ENCODE measurements around the gene MRNIP.

MRNIP gene

GRCh38 chr5:179798771-179799643, 59.6 kb downstream of the MRNIP start:
- Mint-ChIP-seq H3K4me1 (peaks cover 26% of the 10 kb centered on the region), H3K4me3 (no peak overlapping the region), H3K9me3 (no peaks in the 10 kb centered on the region), H3K36me3 (peaks cover 6% of the 10 kb centered on the region), H3K27ac (no peak overlapping the region), H3K27me3 (no peaks in the 10 kb centered on the region)
- ATAC-seq (ENCODE audit: low read depth), result no peak
- no peak for DNase-seq (ENCODE audit: low spot score in 2 of 2)

DNA sequence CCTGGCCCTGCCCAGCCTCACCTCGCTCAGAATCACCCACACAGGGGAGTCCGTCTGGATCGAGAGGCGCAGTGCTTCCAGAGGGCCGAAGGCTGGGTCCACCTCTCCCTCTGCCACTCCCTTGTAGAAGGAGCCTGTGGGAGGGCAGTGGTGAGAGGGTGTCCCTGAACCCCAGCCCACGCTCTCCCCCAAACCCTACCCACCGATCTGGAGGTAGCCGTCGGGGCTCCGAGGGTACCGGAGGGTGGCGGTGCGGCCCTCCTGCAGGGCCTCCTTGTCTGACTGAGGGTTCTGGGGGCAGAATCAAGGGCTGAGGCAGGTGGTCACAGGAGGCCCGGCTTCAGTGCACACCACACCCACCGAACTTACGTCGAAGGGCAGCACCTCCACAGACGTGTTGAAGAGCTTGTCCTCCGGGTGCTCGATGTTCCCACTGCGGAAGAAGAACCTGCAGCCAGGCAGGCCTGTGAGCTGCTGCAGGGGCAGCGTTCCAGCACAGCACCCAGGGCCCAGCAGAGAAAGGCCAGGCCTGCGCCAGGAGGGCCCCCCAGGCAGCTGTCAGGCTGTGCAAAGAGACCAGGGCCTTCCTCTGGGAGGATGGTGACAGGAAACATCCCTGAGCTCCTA, 60.4 kb downstream of the MRNIP start:
- peaks cover 27% of the 10 kb centered on the region for H3K4me1 Mint-ChIP-seq
- no peak for ATAC-seq (ENCODE audit: low read depth)

DNA sequence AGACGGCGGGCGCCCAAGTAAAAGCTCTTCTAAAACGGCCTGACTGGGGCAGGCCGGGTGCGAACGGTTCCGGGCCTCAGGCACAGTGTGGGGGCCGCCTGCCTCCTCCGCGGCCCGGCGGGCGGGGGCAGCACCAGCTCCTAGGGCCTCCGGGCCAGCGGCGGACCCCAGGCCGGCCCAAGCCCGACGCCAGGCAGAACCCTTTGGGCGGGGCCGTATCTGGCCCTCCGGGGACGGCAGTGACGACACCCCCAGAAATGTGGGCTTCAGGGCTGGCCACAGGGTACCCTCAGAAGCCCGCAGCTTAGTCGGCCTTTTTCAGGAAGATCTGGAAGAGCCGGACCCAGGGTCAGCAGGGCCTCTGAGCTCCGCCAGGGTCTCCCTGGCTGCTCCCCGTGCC, 60.9 kb downstream of the MRNIP start:
- Mint-ChIP-seq H3K27me3 (no peaks in the 10 kb centered on the region), H3K9me3 (no peaks in the 10 kb centered on the region), H3K4me1 (peaks cover 29% of the 10 kb centered on the region), H3K36me3 (peaks cover 6% of the 10 kb centered on the region), H3K4me3 (no peak overlapping the region), H3K27ac (no peak overlapping the region)
- no peak for ATAC-seq (ENCODE audit: low read depth)
- no peak for DNase-seq (ENCODE audit: low spot score in 2 of 2)

More for the DNA sequence above, 60.4 kb downstream of the MRNIP start:
- H3K9me3 Mint-ChIP-seq, result no peaks in the 10 kb centered on the region
- DNase-seq (ENCODE audit: low spot score in 2 of 2), result no peak
- H3K27ac Mint-ChIP-seq, result no peak overlapping the region
- H3K4me3 Mint-ChIP-seq, result no peak overlapping the region
- H3K27me3 Mint-ChIP-seq, result no peaks in the 10 kb centered on the region
- H3K36me3 Mint-ChIP-seq, result peaks cover 6% of the 10 kb centered on the region

DNA sequence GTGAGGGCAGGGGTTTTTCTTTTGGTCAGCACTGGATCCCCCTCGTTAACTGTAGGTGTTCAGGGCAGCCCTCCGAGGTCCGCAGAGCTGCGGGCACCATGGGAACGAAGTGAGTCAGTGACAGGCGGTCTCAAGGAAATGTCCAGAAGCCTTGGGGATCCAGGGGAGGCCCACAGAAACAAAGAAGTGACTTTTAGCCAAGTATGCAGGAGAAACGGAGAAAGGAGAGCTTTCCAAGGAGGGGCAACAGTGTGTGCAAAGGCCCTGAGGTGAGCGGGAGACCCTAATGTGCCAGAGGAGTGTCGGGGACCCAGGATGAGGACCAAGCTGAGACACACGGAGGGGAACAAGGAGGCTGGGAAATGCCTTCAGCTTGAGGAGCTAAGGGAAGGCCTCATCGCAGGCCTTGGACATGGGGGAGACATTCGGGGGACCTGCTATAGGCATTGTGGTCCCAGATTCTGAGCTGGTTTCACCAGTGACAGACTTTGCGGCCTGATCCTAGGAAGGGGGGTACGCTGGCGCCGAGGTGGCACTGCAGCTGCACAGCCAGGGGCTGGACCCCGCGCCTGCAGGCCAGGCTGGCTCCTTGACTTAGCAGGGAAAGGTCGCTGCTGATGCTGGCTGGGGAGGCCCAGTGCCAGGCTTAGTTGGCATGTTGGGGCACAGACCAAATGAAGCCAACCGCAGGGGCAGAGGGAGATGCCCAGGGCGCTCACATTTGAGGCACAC, 61.6 kb downstream of the MRNIP start:
- peak overlapping the region; percentile 32 for H3K27ac Mint-ChIP-seq
- H3K4me1 Mint-ChIP-seq, result peaks cover 31% of the 10 kb centered on the region
- peak overlapping the region; percentile 75 for H3K4me3 Mint-ChIP-seq
- no peak for ATAC-seq (ENCODE audit: low read depth)
- H3K27me3 Mint-ChIP-seq, result no peaks in the 10 kb centered on the region
- H3K36me3 Mint-ChIP-seq, result peaks cover 6% of the 10 kb centered on the region
- no peak for DNase-seq (ENCODE audit: low spot score in 2 of 2)
- H3K9me3 Mint-ChIP-seq, result no peaks in the 10 kb centered on the region

DNA sequence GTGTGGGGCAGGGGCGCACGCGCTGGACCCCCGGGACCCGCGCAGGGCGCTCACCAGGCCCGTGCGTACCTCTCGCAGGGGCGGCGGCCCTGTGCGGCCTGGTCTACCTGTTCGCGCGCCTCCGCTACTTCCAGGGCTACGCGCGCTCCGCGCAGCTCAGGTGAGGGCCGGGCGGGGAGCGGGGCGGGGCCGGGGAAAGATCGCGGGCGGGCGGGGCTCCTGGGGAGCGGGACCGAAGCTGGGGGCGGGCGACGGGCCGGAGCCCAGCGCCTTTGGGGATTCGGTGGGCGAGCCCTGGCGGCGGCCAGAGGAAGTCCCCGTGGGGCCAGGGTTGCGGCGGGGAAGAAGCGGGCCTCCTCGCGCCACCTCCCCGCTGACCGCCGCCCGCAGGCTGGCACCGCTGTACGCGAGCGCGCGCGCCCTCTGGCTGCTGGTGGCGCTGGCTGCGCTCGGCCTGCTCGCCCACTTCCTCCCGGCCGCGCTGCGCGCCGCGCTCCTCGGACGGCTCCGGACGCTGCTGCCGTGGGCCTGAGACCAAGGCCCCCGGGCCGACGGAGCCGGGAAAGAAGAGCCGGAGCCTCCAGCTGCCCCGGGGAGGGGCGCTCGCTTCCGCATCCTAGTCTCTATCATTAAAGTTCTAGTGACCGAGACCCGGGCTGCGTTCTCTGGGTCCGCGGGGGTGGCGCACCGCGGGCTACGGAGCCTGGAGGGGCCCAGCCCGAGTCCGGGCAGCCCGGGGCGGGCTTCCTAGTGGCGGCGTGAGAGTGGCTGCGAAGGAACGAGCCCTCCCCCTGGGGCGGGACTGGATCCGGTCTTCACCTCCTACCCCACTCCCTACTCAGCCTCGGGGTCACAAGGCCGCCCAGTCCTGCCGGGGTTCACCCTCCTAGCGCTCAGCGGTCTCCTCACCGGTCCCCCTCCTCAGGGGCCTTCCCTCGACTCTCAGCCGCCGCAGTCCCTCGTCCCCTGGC, 62.5 kb downstream of the MRNIP start:
- H3K36me3 Mint-ChIP-seq, result peaks cover 4% of the 10 kb centered on the region
- peak overlapping the region; percentile 75 for H3K4me3 Mint-ChIP-seq
- DNase-seq (ENCODE audit: low spot score in 2 of 2) (peak; percentile 70 to 82), ATAC-seq (ENCODE audit: low read depth) (peak; percentile 78)
- H3K27ac Mint-ChIP-seq, result peak overlapping the region; percentile 32
- peaks cover 27% of the 10 kb centered on the region for H3K4me1 Mint-ChIP-seq
- H3K27me3 Mint-ChIP-seq, result no peaks in the 10 kb centered on the region
- no peaks in the 10 kb centered on the region for H3K9me3 Mint-ChIP-seq

GRCh38 chr5:179795049-179795862, 63.4 kb downstream of the MRNIP start:
- peaks cover 27% of the 10 kb centered on the region for H3K4me1 Mint-ChIP-seq
- no peak overlapping the region for H3K27ac Mint-ChIP-seq
- peak overlapping the region; percentile 70 for H3K4me3 Mint-ChIP-seq
- no peaks in the 10 kb centered on the region for H3K9me3 Mint-ChIP-seq
- DNase-seq (ENCODE audit: low spot score in 2 of 2) (no peak), ATAC-seq (ENCODE audit: low read depth) (no peak)
- H3K27me3 Mint-ChIP-seq, result no peaks in the 10 kb centered on the region
- peaks cover 4% of the 10 kb centered on the region for H3K36me3 Mint-ChIP-seq

- no peaks in the 10 kb centered on the region for H3K27me3 Mint-ChIP-seq
- H3K27ac Mint-ChIP-seq, result no peak overlapping the region
- ATAC-seq (ENCODE audit: low read depth), result no peak
- H3K4me1 Mint-ChIP-seq, result peaks cover 27% of the 10 kb centered on the region
- H3K4me3 Mint-ChIP-seq, result peak overlapping the region; percentile 70
- DNase-seq (ENCODE audit: low spot score in 2 of 2), result no peak
- peaks cover 4% of the 10 kb centered on the region for H3K36me3 Mint-ChIP-seq
- H3K9me3 Mint-ChIP-seq, result no peaks in the 10 kb centered on the region
Observed at GRCh38 chr5:179794575-179794974, 64.0 kb downstream of the MRNIP start.

GRCh38 chr5:179794171-179794570, 64.4 kb downstream of the MRNIP start:
- Mint-ChIP-seq H3K4me1 (peaks cover 27% of the 10 kb centered on the region), H3K36me3 (peaks cover under 1% of the 10 kb centered on the region), H3K9me3 (no peaks in the 10 kb centered on the region), H3K27me3 (no peaks in the 10 kb centered on the region), H3K27ac (no peak overlapping the region), H3K4me3 (peak overlapping the region; percentile 70)
- no peak for DNase-seq (ENCODE audit: low spot score in 2 of 2)
- no peak for ATAC-seq (ENCODE audit: low read depth)

GRCh38 chr5:179793468-179794139, 65.0 kb downstream of the MRNIP start, which contains the start of gene LTC4S:
LTC4S (plus strand) TSS chr5:179793986; CDS start chr5:179794081, 95 bp downstream.
- no peak for DNase-seq (ENCODE audit: low spot score in 2 of 2)
- peak within 1 kb of the TSS; percentile 22 for H3K27ac Mint-ChIP-seq
- peak; percentile 32 for ATAC-seq (ENCODE audit: low read depth)
- peak within 1 kb of the TSS; percentile 70 for H3K4me3 Mint-ChIP-seq
- H3K27me3 Mint-ChIP-seq, result no peaks in the 10 kb centered on the region
- H3K9me3 Mint-ChIP-seq, result no peaks in the 10 kb centered on the region
- H3K36me3 Mint-ChIP-seq, result no peaks in the 10 kb centered on the region
- H3K4me1 Mint-ChIP-seq, result peaks cover 27% of the 10 kb centered on the region

DNA sequence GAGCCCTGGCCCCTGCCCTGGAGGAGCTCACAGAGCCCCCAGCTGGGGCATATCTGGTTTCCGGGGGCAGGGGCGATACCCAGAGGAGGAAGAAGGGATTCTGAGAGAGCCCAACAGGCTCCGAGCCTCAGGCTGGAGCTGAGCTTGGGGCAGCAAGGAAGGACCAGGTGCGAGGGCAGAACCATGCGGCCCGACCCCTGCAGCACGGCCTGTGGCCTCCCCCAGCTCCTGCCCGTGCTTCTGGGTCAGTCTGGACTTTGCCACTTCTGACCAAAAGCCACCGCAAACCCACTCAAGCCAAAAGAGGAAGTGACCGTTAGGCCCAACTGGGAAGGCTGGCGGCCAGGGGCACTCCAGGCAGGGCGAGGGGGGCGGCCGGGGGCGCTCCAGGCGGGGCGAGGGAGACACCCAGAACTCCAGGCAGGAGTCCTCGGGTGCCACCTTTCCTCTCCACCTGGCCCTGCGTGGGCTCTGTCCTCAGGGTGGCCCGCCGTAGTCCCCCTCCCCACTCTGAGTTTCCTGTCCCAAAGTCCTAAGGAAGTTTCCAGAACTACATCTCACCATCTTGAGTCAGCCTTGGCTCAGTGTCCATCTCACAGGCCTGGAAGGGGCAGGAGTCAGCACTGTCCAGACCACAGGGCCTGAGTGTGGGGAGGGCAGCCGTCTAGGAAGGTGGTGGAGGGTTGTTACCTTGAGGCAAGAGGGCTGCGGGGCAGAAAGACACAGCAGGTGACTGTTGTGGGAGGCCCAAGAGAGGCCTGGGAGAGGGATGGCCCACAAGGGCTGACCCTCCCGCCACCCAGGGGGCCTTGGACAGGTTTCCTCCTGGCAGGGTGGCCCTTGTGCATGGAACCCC, 65.8 kb downstream of the MRNIP start:
- ATAC-seq (ENCODE audit: low read depth) (no peak), DNase-seq (ENCODE audit: low spot score in 2 of 2) (no peak)
- Mint-ChIP-seq H3K9me3 (no peaks in the 10 kb centered on the region), H3K36me3 (no peaks in the 10 kb centered on the region), H3K27me3 (no peaks in the 10 kb centered on the region), H3K4me3 (no peak overlapping the region), H3K4me1 (peaks cover 27% of the 10 kb centered on the region), H3K27ac (peak overlapping the region; percentile 22)

DNA sequence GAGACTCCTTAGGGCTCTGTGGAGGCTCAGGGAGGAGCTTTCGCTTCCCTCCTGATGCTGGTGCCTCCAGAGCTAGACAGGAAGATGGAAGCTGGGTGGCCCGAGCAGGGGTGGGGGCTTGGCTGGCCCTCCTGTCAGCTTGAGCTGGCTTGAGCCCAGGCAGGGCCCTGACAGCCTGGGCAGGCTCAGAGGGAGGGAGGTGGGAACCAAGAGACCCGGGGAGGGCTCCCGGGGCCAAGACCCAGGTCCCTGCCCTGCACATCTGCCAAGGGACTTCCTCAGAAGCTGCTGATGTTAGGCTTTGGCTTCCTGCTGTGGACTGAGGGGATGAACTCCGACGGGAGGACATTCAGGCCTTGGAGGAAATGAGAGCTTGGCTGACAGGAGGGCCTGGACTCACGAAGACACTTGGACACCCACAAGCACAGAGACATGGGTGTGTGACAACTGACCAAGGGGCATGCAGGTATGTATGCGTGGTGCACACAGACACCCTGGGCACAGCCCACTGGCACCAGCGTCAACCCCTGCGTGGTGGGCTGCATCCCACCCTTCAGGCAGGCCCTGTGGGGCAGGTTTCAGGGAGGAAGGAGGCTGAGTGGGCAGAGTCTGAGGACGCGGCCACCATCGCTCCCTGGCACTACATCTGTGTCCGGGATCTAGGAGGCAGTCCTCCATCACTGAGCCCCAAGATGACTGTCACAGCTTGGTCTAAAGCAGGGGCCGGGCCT, 66.6 kb downstream of the MRNIP start:
- Mint-ChIP-seq H3K27ac (no peak overlapping the region), H3K36me3 (no peaks in the 10 kb centered on the region), H3K4me3 (no peak overlapping the region), H3K27me3 (no peaks in the 10 kb centered on the region), H3K4me1 (peaks cover 27% of the 10 kb centered on the region), H3K9me3 (no peaks in the 10 kb centered on the region)
- no peak for DNase-seq (ENCODE audit: low spot score in 2 of 2)
- ATAC-seq (ENCODE audit: low read depth), result no peak

Data from memory B cell (primary cell).